Naive B cell (primary cell): Measurements from ENCODE around the gene ARL10. TPM values are rescaled to one million over a fixed set of nuclear protein-coding genes. Genes with fewer than 3 reads are reported as not detected.

Experiments used
- ATAC-seq, 2 donors: fragments of 150-1000 bp; cut with Tn5 transposase; 2 replicates each; pipeline ENCODE4 v1.10.0; 2021; ENCODE audit warnings: low read depth in 2 of 2, mild to moderate bottlenecking in 2 of 2, moderate library complexity in 2 of 2
- DNase-seq: peaks from one replicate; pipeline ENCODE4 v3.0.0; 2022
- H3K27ac Mint-ChIP-seq, 6 donors: one replicate each; pipeline ENCODE4 v1.8.0; 2020 to 2022; ENCODE audit warnings: mild to moderate bottlenecking in 6 of 6, mixed read lengths in 6 of 6, moderate library complexity in 5 of 6, inconsistent platforms in 2 of 6
- H3K27me3 Mint-ChIP-seq, 3 donors: one replicate each; pipeline ENCODE4 v1.8.0; 2021 to 2022; ENCODE audit warnings: mixed read lengths in 3 of 3, mild to moderate bottlenecking in 1 of 3
- H3K36me3 Mint-ChIP-seq, 2 donors: one replicate each; pipeline ENCODE4 v1.8.0; 2020 to 2022; ENCODE audit warnings: mixed read lengths in 2 of 2, inconsistent platforms in 1 of 2, mild to moderate bottlenecking in 1 of 2
- H3K4me1 Mint-ChIP-seq, 3 donors: one replicate each; pipeline ENCODE4 v1.8.0; 2020 to 2022; ENCODE audit warnings: mixed read lengths in 3 of 3, inconsistent platforms in 1 of 3, mild to moderate bottlenecking in 1 of 3, moderate library complexity in 1 of 3
- H3K4me3 Mint-ChIP-seq, 8 donors: one replicate each; pipeline ENCODE4 v1.8.0; 2020 to 2022; ENCODE audit warnings: mild to moderate bottlenecking in 8 of 8, mixed read lengths in 8 of 8, moderate library complexity in 8 of 8, inconsistent platforms in 2 of 8
- H3K9me3 Mint-ChIP-seq, 7 donors: one replicate each; pipeline ENCODE4 v1.8.0; 2020 to 2022; ENCODE audit warnings: mixed read lengths in 7 of 7, mild to moderate bottlenecking in 5 of 7, inconsistent platforms in 2 of 7, moderate library complexity in 1 of 7
- polyA plus RNA-seq, 6 donors: library from polyadenylated mRNA; unstranded; fragments of 300-500 nt; fragmentation: Illumina TruSeq; gene quantifications; one replicate each; pipeline ENCODE4 v1.2.3, GENCODE V29; 2021; ENCODE audit warnings: low read depth in 6 of 6

ARL10 gene
- polyA plus RNA-seq, 6 donors from 2014 or later: 1.8 to 4.1 (median 2.5) TPM

DNA sequence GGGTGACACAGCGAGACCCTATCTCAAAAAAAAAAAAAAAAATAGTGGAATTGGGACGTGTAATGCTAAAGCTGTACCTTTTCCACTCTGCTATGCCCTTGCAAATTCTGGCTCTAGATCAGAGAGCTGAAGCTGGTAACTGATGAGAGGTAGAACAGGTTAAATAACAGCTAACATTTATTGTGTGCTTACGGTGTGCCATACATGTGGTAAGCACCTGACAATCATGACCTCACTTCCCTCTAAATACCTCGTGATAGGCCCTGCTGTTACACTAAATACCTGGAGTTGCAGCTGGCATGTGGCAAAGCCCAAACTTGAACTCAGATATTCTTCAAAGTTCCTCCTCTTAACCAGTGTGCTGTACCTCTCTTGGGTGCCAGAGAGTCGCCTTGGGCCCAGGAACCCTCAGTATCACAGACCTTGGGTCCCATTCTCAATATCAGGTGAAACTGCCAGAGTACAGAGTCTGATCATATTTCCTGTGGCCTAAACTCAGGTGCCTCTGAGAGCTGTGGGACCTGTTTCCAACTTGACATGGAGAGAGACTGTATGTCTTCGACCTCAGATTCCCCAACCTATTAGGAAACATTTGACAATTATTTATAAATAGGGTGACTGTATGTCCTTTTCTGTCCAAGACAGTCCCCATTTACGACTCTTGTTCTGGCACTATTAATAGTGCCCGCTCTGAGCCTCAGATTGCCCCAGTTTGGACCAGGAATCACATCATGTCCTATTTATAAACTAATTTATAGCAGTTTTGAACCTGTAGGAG is 4.8 kb downstream of the ARL10 start:
- Mint-ChIP-seq H3K4me3 (peak overlapping the region in 1 of 8 donors; percentile 22), H3K27me3 (no peaks in the 10 kb centered on the region), H3K36me3 (peaks cover 0 to 8% of the 10 kb centered on the region in 2 donors), H3K9me3 (no peaks in the 10 kb centered on the region), H3K27ac (peak overlapping the region in 2 of 6 donors; percentile 14 to 24), H3K4me1 (peaks cover 18 to 26% (median 20%) of the 10 kb centered on the region in 3 donors)
- ATAC-seq (no peak), DNase-seq (no peak)

GRCh38 chr5:176371621-176372539 is 6.6 kb downstream of the ARL10 start:
- peak overlapping the region in 1 of 8 donors; percentile 38 for H3K4me3 Mint-ChIP-seq
- H3K9me3 Mint-ChIP-seq: no peaks in the 10 kb centered on the region
- peak overlapping the region in 2 of 6 donors; percentile 57 to 81 for H3K27ac Mint-ChIP-seq
- no peaks in the 10 kb centered on the region for H3K27me3 Mint-ChIP-seq
- H3K36me3 Mint-ChIP-seq: peaks cover 0 to 8% of the 10 kb centered on the region in 2 donors
- ATAC-seq (no peak), DNase-seq (no peak)
- H3K4me1 Mint-ChIP-seq: peaks cover 15 to 20% (median 16%) of the 10 kb centered on the region in 3 donors

- Mint-ChIP-seq H3K27me3 (no peaks in the 10 kb centered on the region), H3K4me1 (peaks cover 5 to 11% (median 8%) of the 10 kb centered on the region in 3 donors), H3K27ac (peak overlapping the region in 5 of 6 donors; percentile 21 to 85 (median 77)), H3K9me3 (no peaks in the 10 kb centered on the region), H3K36me3 (no peaks in the 10 kb centered on the region), H3K4me3 (peak overlapping the region in 4 of 8 donors; percentile 1 to 38 (median 6))
- peak; percentile 39 for DNase-seq
- peak; percentile 98 to 99 for ATAC-seq
Observed at GRCh38 chr5:176373100-176373818, 8.0 kb downstream of the ARL10 start.

- Mint-ChIP-seq H3K4me1 (peaks cover 6 to 14% (median 9%) of the 10 kb centered on the region in 3 donors), H3K36me3 (peaks cover 6 to 7% of the 10 kb centered on the region in 2 donors), H3K4me3 (peak overlapping the region in 1 of 8 donors; percentile 0), H3K9me3 (no peaks in the 10 kb centered on the region), H3K27ac (peak overlapping the region in 2 of 6 donors; percentile 5 to 51), H3K27me3 (no peaks in the 10 kb centered on the region)
- peak; percentile 14 for DNase-seq
- peak; percentile 68 to 84 for ATAC-seq
Observed at GRCh38 chr5:176379881-176380280, 14.6 kb downstream of the ARL10 start.

- Mint-ChIP-seq H3K9me3 (no peaks in the 10 kb centered on the region), H3K4me3 (no peak overlapping the region), H3K27ac (no peak overlapping the region), H3K27me3 (no peaks in the 10 kb centered on the region), H3K4me1 (peaks cover 13 to 23% (median 17%) of the 10 kb centered on the region in 3 donors), H3K36me3 (peaks cover 6 to 7% of the 10 kb centered on the region in 2 donors)
- DNase-seq (no peak), ATAC-seq (no peak)
Observed at GRCh38 chr5:176381423-176381822, 16.1 kb downstream of the ARL10 start.

- no peaks in the 10 kb centered on the region for H3K27me3 Mint-ChIP-seq
- DNase-seq: no peak
- no peak overlapping the region for H3K27ac Mint-ChIP-seq
- no peak for ATAC-seq
- no peaks in the 10 kb centered on the region for H3K9me3 Mint-ChIP-seq
- peaks cover 17 to 29% (median 22%) of the 10 kb centered on the region in 3 donors for H3K4me1 Mint-ChIP-seq
- peaks cover 6 to 7% of the 10 kb centered on the region in 2 donors for H3K36me3 Mint-ChIP-seq
- H3K4me3 Mint-ChIP-seq: no peak overlapping the region
Observed at GRCh38 chr5:176381979-176382378, 16.7 kb downstream of the ARL10 start.

GRCh38 chr5:176382721-176383120 is 17.4 kb downstream of the ARL10 start:
- no peak for ATAC-seq
- peaks cover 6 to 7% of the 10 kb centered on the region in 2 donors for H3K36me3 Mint-ChIP-seq
- peaks cover 23 to 36% (median 30%) of the 10 kb centered on the region in 3 donors for H3K4me1 Mint-ChIP-seq
- H3K9me3 Mint-ChIP-seq: no peaks in the 10 kb centered on the region
- H3K27me3 Mint-ChIP-seq: no peaks in the 10 kb centered on the region
- DNase-seq: no peak
- no peak overlapping the region for H3K27ac Mint-ChIP-seq
- H3K4me3 Mint-ChIP-seq: peak overlapping the region in 1 of 8 donors; percentile 33

DNA sequence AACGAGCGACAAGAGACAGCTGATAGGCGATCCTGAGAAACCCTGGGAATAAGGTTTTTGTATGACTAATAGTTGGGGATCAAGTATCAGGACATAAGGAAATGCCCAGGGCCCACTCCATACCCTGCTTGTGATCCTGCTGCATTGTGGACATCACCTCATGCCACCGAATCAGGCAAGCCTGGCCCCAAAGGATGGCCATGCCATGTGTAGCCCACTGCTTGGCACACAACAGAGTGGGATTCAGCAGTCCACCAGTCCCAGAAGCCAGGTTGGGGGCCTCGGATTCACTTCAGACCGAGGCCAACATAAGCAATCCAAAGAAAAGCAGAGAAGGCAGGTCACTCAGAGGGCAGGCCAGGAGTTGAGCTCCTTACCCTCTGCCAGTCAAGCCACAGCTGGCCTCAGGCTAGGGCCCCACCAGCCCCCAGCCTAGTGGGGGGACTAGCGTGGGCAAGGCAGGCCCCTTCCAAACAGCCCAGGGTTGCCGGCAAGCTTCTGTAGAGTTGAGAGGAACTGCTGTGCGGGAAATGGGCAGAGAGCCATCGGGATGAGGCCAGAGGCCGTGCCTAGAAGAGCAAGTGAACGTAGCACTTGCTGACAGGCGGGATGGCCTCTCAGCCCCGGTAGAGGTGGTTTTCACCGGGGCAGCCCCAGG is 18.1 kb downstream of the ARL10 start:
- Mint-ChIP-seq H3K36me3 (peaks cover 6 to 7% of the 10 kb centered on the region in 2 donors), H3K4me1 (peaks cover 26 to 40% (median 36%) of the 10 kb centered on the region in 3 donors), H3K27ac (no peak overlapping the region), H3K4me3 (peak overlapping the region in 1 of 8 donors; percentile 29), H3K27me3 (no peaks in the 10 kb centered on the region), H3K9me3 (no peaks in the 10 kb centered on the region)
- DNase-seq (no peak), ATAC-seq (no peak)

- no peak overlapping the region for H3K4me3 Mint-ChIP-seq
- no peak for ATAC-seq
- peaks cover 26 to 41% (median 38%) of the 10 kb centered on the region in 3 donors for H3K4me1 Mint-ChIP-seq
- DNase-seq: no peak
- H3K27ac Mint-ChIP-seq: no peak overlapping the region
- no peaks in the 10 kb centered on the region for H3K27me3 Mint-ChIP-seq
- H3K9me3 Mint-ChIP-seq: no peaks in the 10 kb centered on the region
- peaks cover 6 to 7% of the 10 kb centered on the region in 2 donors for H3K36me3 Mint-ChIP-seq
Observed at GRCh38 chr5:176383961-176384360, 18.7 kb downstream of the ARL10 start.

GRCh38 chr5:176384366-176384930 is 19.2 kb downstream of the ARL10 start:
- Mint-ChIP-seq H3K27ac (peak overlapping the region in 1 of 6 donors; percentile 29), H3K36me3 (peaks cover 6 to 7% of the 10 kb centered on the region in 2 donors), H3K4me3 (no peak overlapping the region)

DNA sequence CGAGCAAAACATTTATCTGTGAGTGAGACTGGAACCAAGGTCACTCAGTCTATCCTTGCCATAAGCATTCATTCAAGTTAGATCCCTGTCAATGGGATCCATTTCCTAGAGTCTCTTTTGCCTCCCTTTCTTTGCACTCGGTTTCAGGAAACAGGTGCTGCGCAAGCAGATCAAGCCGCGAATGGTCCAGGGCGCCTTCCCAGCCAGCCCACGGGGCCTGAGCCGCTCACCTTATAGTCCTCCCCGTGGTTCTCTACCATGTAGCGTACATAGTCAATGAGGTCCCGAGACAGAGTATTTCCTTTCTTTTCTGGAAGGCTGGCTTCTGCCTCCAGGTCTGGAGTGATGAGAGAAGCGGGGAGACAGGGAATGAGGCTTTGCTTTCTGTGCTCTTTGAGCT is 19.7 kb downstream of the ARL10 start:
- H3K4me3 Mint-ChIP-seq: no peak overlapping the region
- no peaks in the 10 kb centered on the region for H3K27me3 Mint-ChIP-seq
- H3K4me1 Mint-ChIP-seq: peaks cover 22 to 42% (median 29%) of the 10 kb centered on the region in 3 donors
- H3K36me3 Mint-ChIP-seq: peaks cover 6 to 7% of the 10 kb centered on the region in 2 donors
- no peak for ATAC-seq
- no peak for DNase-seq
- no peaks in the 10 kb centered on the region for H3K9me3 Mint-ChIP-seq
- peak overlapping the region in 3 of 6 donors; percentile 2 to 29 (median 26) for H3K27ac Mint-ChIP-seq

More at GRCh38 chr5:176384366-176384930, 19.2 kb downstream of the ARL10 start:
- Mint-ChIP-seq H3K9me3 (no peaks in the 10 kb centered on the region), H3K27me3 (no peaks in the 10 kb centered on the region), H3K4me1 (peaks cover 26 to 43% (median 34%) of the 10 kb centered on the region in 3 donors)
- no peak for DNase-seq
- no peak for ATAC-seq

DNA sequence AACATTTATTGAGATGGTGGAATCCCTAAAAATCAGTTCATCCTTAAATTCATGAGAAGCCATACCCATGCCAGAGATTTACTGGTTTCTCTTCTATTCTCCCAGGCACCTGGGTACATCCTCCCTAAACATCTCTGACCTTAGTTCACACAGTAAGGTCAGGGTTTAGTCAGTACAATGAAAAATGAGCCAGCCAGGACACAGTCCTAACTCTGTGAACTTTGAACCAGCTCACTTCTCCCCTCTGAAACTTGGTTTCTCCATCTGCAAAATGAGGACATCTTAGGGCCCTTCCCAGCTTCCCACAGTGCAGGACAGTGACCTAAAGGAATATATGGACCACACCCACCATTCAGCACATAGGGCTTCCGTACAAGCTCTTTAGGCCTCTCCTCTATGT is 21.2 kb downstream of the ARL10 start:
- Mint-ChIP-seq H3K27ac (peak overlapping the region in 2 of 6 donors; percentile 31 to 59), H3K4me1 (peaks cover 21 to 39% (median 29%) of the 10 kb centered on the region in 3 donors)
- ATAC-seq: no peak

More for the DNA sequence above, 21.2 kb downstream of the ARL10 start:
- DNase-seq: no peak
- H3K4me3 Mint-ChIP-seq: peak overlapping the region in 7 of 8 donors; percentile 62 to 98 (median 82)
- H3K36me3 Mint-ChIP-seq: peaks cover 6 to 7% of the 10 kb centered on the region in 2 donors
- no peaks in the 10 kb centered on the region for H3K27me3 Mint-ChIP-seq
- H3K9me3 Mint-ChIP-seq: no peaks in the 10 kb centered on the region
